HG02885 (cell line): ENCODE results near the gene EIF4E2.
"Not testable (repeated sequence)": the region's sequence is repeated elsewhere in the genome, so short reads cannot be mapped to it uniquely, and the experiment has no call there.

Experiments
- ATAC-seq: cut with Tn5 transposase; IDR thresholded peaks from one replicate; pipeline ENCODE4 v1.9.1; 2021; ENCODE audit warnings: mild to moderate bottlenecking; ENCODE audit not compliant: unreplicated experiment, poor library complexity

Gene EIF4E2

DNA sequence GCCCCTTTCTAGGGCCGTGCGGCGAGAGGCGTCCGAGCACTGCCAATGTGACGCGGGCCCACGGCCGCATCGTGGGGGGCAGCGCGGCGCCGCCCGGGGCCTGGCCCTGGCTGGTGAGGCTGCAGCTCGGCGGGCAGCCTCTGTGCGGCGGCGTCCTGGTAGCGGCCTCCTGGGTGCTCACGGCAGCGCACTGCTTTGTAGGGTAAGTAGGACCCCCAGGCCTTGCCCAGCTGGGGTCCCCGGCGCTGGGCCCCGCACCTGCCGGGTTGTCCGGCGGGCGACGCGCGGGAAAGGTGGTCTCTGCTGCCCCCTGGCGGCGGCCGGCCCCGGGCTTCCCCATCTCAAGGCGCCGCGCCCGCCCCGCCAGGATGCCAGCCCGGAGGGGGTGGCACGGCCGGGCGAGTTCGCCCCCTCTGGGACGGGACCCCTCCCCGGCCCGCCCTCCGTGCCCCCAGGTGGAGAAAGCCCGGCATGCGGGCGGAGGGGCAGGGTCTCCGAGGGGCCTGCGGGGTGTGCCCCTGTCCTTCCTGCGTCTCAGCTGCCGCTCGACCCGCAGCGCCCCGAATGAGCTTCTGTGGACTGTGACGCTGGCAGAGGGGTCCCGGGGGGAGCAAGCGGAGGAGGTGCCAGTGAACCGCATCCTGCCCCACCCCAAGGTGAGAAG lies 28.4 kb upstream of the EIF4E2 start:
- no peak for ATAC-seq

DNA sequence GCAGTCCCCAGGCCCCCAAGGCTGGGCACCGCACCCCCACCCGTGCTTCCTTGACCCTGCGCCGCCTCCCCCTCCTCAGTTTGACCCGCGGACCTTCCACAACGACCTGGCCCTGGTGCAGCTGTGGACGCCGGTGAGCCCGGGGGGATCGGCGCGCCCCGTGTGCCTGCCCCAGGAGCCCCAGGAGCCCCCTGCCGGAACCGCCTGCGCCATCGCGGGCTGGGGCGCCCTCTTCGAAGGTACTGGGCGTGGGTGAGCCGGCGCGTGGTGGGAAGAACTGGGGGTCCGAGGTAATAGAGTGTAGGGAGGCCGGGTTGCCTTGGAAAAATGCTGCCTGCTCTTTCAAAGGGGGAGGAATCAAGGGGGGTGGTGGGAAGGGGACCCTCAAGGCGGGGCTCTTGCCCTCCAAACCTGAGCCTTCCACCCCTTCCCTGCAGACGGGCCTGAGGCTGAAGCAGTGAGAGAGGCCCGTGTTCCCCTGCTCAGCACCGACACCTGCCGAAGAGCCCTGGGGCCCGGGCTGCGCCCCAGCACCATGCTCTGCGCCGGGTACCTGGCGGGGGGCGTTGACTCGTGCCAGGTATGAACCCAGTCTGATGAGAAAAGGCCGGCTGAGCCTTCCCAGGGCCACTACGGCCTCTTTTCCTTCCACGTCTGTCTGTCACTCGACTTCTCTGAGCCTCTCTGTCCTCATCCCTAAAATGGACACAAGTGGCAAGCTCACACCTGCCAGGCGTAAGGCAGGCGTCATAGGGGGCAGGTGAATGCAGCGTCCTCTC lies 27.7 kb upstream of the EIF4E2 start:
- no peak for ATAC-seq

GRCh38 chr2:232523402-232523681 lies 27.1 kb upstream of the EIF4E2 start:
- no peak for ATAC-seq

- no peak for ATAC-seq
These were observed 26.5 kb upstream of the EIF4E2 start for GRCh38 chr2:232523682-232524597.

GRCh38 chr2:232524771-232525170 lies 25.7 kb upstream of the EIF4E2 start:
- ATAC-seq, result no peak

GRCh38 chr2:232525199-232525598 lies 25.3 kb upstream of the EIF4E2 start:
- no peak for ATAC-seq

DNA sequence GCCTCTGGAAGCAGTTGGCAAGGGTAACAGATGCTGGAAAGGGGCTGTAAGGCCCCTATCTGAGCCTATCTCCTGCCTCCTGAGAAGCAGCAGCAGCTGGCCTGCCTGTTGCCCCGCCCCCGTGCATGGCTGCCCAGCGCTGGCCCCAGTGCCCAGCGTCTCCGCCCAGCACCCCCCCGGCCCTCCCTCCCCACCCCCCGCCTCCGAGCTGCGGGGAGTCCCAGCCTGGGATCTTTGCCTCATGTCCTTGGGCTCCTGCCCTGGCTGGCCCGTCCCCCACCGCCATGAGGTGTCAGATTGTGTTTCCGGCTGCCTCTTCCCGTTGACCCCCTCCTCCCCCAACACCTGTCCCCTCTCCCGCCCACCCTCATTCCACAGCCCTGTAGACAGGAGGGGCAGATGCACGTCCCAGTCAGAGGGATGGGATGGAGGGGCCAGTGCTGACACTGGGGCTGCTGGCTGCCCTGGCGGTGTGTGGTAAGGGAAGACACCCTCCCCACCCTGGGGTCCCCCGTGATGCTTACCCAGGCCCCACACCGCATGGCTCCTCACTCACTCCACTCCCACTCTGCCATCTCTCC lies 24.6 kb upstream of the EIF4E2 start, which contains the start of gene CHRND:
TSS of gene CHRND (plus strand) at position 370 of the 581 bp plus-strand sequence. CDS start at position 426, 56 bp downstream.
- no peak for ATAC-seq

DNA sequence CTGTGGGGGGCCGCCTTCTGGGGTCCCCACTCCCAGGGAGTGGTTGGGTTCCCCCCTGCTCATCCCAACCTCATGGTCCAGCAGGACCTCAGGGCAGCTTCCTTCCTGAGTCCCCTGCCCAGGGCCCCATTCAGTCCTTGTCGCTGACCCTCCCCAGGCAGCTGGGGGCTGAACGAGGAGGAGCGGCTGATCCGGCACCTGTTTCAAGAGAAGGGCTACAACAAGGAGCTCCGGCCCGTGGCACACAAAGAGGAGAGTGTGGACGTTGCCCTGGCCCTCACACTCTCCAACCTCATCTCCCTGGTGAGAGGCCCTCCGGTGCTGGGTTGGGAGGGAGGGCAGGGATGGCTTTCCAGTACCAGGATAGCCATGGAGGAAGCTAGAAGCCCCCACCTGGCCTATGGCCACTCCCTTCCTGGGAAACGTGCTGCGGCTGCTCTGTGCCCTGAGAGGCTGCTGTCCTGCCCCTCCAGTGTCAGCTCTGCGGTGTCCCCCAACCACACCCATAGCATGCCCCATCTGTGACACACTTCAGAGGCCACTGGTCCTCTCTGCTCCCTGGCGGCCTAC lies 24.0 kb upstream of the EIF4E2 start:
- no peak for ATAC-seq

- ATAC-seq, result no peak
These were observed 22.5 kb upstream of the EIF4E2 start for GRCh38 chr2:232527905-232528470.

DNA sequence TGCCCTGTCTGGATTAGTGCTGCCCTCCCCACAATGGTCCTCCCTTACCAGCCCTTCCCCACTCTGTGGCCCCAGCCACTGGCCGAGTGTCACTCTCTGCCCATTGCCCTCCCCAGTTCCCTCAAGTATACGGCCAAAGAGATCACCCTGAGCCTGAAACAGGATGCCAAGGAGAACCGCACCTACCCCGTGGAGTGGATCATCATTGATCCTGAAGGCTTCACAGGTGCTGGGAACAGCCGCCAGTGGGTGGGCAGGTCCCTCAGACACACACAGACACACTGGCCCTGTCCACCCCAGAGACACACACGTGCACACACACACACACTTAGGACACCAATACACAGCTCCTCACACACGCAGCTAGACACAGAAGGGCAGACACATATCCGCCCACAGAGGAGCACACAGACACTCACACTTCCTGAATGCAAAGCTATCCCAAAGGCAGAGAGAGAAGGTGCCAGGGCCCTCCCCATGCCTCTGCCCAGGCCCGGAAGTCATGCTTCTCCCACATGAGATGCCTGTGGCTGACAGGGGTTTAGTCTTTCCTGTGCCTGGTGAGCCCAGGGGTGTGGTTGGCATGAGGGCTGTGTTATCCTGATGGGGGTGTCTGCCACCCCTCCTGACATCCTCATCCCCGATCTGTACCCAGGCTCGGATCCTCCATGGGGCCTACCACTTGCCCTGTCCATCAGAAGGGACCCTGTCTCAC lies 21.6 kb upstream of the EIF4E2 start:
- ATAC-seq, result no peak

DNA sequence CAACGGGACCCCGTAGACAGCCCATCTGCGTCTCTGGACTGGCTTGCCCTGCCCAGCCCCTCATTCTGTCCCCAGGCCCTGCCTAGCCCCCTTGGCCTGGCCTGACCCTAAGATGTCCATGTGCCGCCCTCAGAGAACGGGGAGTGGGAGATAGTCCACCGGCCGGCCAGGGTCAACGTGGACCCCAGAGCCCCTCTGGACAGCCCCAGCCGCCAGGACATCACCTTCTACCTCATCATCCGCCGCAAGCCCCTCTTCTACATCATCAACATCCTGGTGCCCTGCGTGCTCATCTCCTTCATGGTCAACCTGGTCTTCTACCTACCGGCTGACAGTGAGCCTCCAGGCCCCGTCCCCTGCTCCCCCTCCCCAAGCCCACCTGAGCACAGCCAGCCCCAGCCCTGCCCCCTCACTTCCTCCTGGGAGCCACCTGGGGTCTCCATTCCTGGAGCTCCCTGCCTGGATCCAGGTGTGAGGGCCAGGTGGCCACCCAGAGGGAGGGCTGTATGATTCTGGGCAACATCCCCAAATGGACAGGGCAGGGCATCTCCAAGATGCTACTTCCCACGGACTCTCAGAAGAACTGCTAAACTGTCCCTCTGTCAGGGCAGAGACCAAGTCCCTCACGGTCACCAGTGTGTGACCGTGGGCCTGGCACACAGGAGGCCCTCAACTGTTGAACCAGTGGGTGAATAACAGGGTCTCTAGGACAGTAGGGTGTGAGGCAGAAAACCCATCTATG lies 20.5 kb upstream of the EIF4E2 start:
- no peak for ATAC-seq

- no peak for ATAC-seq
These were observed 19.7 kb upstream of the EIF4E2 start for GRCh38 chr2:232530626-232531260.

DNA sequence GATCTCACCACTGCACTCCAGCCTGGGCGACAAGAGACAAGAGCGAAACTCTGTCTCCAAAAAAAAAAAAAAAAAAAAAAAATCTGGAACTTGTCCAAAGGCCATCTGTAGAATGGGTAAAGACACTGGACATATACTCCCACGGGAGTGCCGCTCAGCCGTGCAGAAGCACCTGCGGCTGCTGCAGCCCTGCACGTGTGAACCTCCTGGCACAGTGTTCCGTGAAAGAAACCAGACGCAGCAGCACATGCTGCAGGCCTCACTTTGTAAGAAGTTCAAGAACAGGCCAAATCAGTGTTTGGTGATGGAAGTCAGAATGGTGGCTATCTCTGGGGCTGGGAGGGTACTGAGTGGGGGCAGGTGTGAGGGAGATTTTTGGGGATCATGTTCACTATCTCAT lies 18.1 kb upstream of the EIF4E2 start:
- ATAC-seq, result no peak

- not testable (repeated sequence) for ATAC-seq
These were observed 17.7 kb upstream of the EIF4E2 start for GRCh38 chr2:232532821-232533220.

DNA sequence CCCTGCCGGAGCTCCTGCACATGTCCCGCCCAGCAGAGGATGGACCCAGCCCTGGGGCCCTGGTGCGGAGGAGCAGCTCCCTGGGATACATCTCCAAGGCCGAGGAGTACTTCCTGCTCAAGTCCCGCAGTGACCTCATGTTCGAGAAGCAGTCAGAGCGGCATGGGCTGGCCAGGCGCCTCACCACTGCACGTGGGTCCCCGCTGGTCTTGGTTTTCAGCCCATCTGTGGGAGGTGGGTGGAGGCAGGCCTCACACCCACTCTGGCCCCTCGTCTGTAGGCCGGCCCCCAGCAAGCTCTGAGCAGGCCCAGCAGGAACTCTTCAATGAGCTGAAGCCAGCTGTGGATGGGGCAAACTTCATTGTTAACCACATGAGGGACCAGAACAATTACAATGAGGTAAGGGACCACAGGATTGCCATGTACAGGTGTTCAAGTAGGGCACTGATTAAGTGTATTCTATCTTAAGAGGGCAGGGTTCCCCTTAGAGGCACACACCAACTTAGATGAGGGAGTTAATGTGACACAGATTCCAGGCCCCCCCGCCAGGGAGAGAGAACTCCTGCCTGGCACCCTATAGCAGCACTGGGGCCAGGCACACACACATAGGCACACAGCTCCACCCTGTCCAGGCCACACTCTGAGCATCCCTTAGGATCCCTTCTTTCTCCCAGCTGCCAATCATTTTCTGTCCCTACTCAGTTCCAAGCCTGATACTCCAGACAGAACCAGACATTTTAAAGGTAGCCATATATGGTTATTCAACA lies 16.4 kb upstream of the EIF4E2 start:
- ATAC-seq, result no peak

- ATAC-seq, result no peak
These were observed 15.4 kb upstream of the EIF4E2 start for GRCh38 chr2:232534940-232535651.
